K562 (cell line): ENCODE results near the gene PCDHGA8. TPM values are rescaled to one million over a fixed set of nuclear protein-coding genes. Genes with fewer than 3 reads are reported as not detected.
A peak's percentile ranks its signal among the peaks of the same experiment; 100 is the strongest.

Experiments
- AFF1 ChIP-seq, 2 experiments: fragments of 450-650 bp; IDR thresholded peaks; 2 replicates each; pipeline ENCODE4 v1.6.1; 2018; ENCODE audit warnings: mild to moderate bottlenecking in 2 of 2, low read depth in 1 of 2; ENCODE audit not compliant: partially characterized antibody in 2 of 2
- CHD2 ChIP-seq: IDR thresholded peaks from 2 replicates; pipeline ENCODE4 v1.6.1; 2011; ENCODE audit warnings: low read depth, low read length
- HMBOX1 ChIP-seq: sonication (generic); IDR thresholded peaks from 2 replicates; pipeline ENCODE4 v1.6.1; 2016
- NCOA4 ChIP-seq: fragments of 450-650 bp; IDR thresholded peaks from 2 replicates; pipeline ENCODE4 v1.6.1; 2018; ENCODE audit warnings: mild to moderate bottlenecking; ENCODE audit not compliant: partially characterized antibody
- NR2C2 ChIP-seq, 2 experiments: fragments of 200-800 bp in 1 of 2; sonication (Bioruptor generic) in 1 of 2; sonication (generic) in 1 of 2; formaldehyde crosslinking in 1 of 2; IDR thresholded peaks; 2 replicates each; pipeline versions ENCODE4 v1.6.1 to v1.8.0; 2016 to 2022; ENCODE audit warnings: mild to moderate bottlenecking in 1 of 2, missing compliant biosample characterization in 1 of 2, missing genetic modification characterization in 1 of 2, missing genetic modification reagents in 1 of 2
- NUFIP1 ChIP-seq: fragments of 450-650 bp; IDR thresholded peaks from 2 replicates; pipeline ENCODE4 v1.6.1; 2018; ENCODE audit not compliant: partially characterized antibody
- PHF21A ChIP-seq: fragments of 450-650 bp; IDR thresholded peaks from 2 replicates; pipeline ENCODE4 v1.6.1; 2017; ENCODE audit warnings: low read depth, borderline replicate concordance
- POLR2H ChIP-seq: IDR thresholded peaks from 2 replicates; pipeline ENCODE4 v1.6.1; 2016; ENCODE audit warnings: missing genetic modification characterization, low read depth, mild to moderate bottlenecking, control low read depth, missing compliant biosample characterization, moderate library complexity
- POLR3A ChIP-seq: IDR thresholded peaks from 2 replicates; pipeline ENCODE4 v1.6.1; 2011; ENCODE audit warnings: borderline replicate concordance, mild to moderate bottlenecking, moderate library complexity; ENCODE audit not compliant: insufficient read length, insufficient read depth; ENCODE audit errors: extremely low read depth
- SNIP1 ChIP-seq: fragments of 450-650 bp; IDR thresholded peaks from 2 replicates; pipeline ENCODE4 v1.7.1; 2017; ENCODE audit warnings: low read depth, mild to moderate bottlenecking
- STAT6 ChIP-seq: sonication (generic); formaldehyde crosslinking; IDR thresholded peaks from 2 replicates; pipeline ENCODE4 v1.8.1; 2023; ENCODE audit warnings: mild to moderate bottlenecking, missing genetic modification reagents
- THRAP3 ChIP-seq: fragments of 450-650 bp; IDR thresholded peaks from 2 replicates; pipeline ENCODE4 v1.6.1; 2016; ENCODE audit warnings: mild to moderate bottlenecking, inconsistent platforms, borderline replicate concordance
- USF2 ChIP-seq: sonication (generic); formaldehyde crosslinking; IDR thresholded peaks from 2 replicates; pipeline ENCODE4 v1.5.0; 2020; ENCODE audit warnings: missing genetic modification reagents
- ZC3H11A ChIP-seq: IDR thresholded peaks from 2 replicates; pipeline ENCODE4 v1.6.1; 2012; ENCODE audit warnings: low read depth, low read length, improper control_type of control experiment
- ZNF143 ChIP-seq: sonication (generic); formaldehyde crosslinking; IDR thresholded peaks from 2 replicates; pipeline ENCODE4 v1.9.0; 2022; ENCODE audit warnings: mild to moderate bottlenecking, missing genetic modification reagents
- ZNF197 ChIP-seq: fragments of 200-800 bp; sonication (Bioruptor generic); IDR thresholded peaks from 2 replicates; pipeline ENCODE4 v1.6.1; 2016; ENCODE audit warnings: low read depth, missing genetic modification characterization, missing compliant biosample characterization
- ZNF324 ChIP-seq: fragments of 250-450 bp; sonication (Bioruptor Pico); IDR thresholded peaks from 2 replicates; pipeline ENCODE4 v1.4.0; 2020; ENCODE audit warnings: mild to moderate bottlenecking
- polyA plus RNA-seq, 8 experiments: library from polyadenylated mRNA; depleted of rRNA in 4 of 8; stranded (reverse) in 5 of 8; unstranded in 3 of 8; fragments of >200 nt; fragmentation: Nextera tagmentation in 2 of 8; fragmentation: Illumina TruSeq in 1 of 8; extraction: Ambion mirVana in 2 of 8; extraction: Trizol in 1 of 8; gene quantifications; 2 replicates each; pipeline versions ENCODE4 v1.2.1 to v1.2.3, GENCODE V29; 2011 to 2014; ENCODE audit warnings: inconsistent platforms in 1 of 8, missing spikeins in 1 of 8
- total RNA-seq, 7 experiments: library from RNA; depleted of rRNA in 6 of 7; stranded (reverse); fragments of >200 nt in 6 of 7; fragmentation: Illumina TruSeq in 2 of 7; extraction: Trizol in 2 of 7; gene quantifications; 2 replicates each; pipeline versions ENCODE4 v1.2.1 to v1.2.3, GENCODE V29; 2011 to 2021; ENCODE audit warnings: low replicate concordance in 1 of 7
- TF ChIP-seq, protein P1 (sequence below): fragments of 450-650 bp; formaldehyde crosslinking; IDR thresholded peaks from 2 replicates; pipeline ENCODE4 v1.4.0; 2020; ENCODE audit warnings: mild to moderate bottlenecking, moderate library complexity

The PCDHGA8 gene
- total and polyA plus RNA-seq, 9 of the 15 experiments (the other 6 are each of a cell fraction or from before 2014, with no cell fraction given) = 0.04 to 0.11 (median 0.07) TPM; not detected in 2

DNA sequence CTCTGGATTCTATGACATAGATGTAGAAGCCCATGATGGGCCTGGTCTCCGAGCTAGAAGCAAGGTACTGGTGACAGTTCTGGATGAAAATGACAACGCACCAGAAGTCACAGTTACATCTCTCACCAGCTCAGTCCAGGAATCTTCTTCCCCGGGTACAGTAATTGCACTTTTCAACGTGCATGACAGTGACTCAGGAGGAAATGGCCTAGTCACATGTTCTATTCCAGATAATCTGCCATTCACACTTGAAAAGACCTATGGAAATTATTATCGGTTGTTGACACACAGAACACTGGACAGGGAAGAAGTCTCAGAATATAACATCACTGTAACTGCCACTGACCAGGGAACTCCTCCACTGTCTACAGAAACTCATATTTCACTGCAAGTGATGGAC, 36.3 kb upstream of the PCDHGA8 start (continued):
- TF ChIP-seq AFF1 (IDR thresholded peaks at IDR 0.05; ENCODE audit: low read depth in 1 of 2, partially characterized antibody in 2 of 2) (no peak), PHF21A (no peak), CHD2 (no peak), NR2C2 (CRISPR knock-in tag; IDR thresholded peaks at IDR 0.05) (no peak), NR2C2 (tag; IDR thresholded peaks at IDR 0.05) (no peak), NCOA4 (no peak), SNIP1 (no peak), HMBOX1 (no peak), NUFIP1 (no peak), ZNF143 (CRISPR knock-in tag) (no peak), POLR2H (no peak), ZNF324 (CRISPR knock-in tag) (no peak), ZC3H11A (no peak), ZNF197 (CRISPR knock-in tag) (no peak), THRAP3 (no peak), USF2 (CRISPR knock-in tag) (peak; percentile 16; the same call in 1 of the 2 replicates), STAT6 (CRISPR knock-in tag) (no peak), POLR3A (no peak)
- TF ChIP-seq, protein P1, sequence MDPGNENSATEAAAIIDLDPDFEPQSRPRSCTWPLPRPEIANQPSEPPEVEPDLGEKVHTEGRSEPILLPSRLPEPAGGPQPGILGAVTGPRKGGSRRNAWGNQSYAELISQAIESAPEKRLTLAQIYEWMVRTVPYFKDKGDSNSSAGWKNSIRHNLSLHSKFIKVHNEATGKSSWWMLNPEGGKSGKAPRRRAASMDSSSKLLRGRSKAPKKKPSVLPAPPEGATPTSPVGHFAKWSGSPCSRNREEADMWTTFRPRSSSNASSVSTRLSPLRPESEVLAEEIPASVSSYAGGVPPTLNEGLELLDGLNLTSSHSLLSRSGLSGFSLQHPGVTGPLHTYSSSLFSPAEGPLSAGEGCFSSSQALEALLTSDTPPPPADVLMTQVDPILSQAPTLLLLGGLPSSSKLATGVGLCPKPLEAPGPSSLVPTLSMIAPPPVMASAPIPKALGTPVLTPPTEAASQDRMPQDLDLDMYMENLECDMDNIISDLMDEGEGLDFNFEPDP = no peak
